GM21367 (cell line): ENCODE results near the gene HSF5.
A peak's percentile ranks its signal among the peaks of the same experiment; 100 is the strongest.

ENCODE experiments used
- ATAC-seq: cut with Tn5 transposase; IDR thresholded peaks from one replicate; pipeline ENCODE4 v1.9.1; 2021; ENCODE audit not compliant: unreplicated experiment

HSF5 gene

DNA sequence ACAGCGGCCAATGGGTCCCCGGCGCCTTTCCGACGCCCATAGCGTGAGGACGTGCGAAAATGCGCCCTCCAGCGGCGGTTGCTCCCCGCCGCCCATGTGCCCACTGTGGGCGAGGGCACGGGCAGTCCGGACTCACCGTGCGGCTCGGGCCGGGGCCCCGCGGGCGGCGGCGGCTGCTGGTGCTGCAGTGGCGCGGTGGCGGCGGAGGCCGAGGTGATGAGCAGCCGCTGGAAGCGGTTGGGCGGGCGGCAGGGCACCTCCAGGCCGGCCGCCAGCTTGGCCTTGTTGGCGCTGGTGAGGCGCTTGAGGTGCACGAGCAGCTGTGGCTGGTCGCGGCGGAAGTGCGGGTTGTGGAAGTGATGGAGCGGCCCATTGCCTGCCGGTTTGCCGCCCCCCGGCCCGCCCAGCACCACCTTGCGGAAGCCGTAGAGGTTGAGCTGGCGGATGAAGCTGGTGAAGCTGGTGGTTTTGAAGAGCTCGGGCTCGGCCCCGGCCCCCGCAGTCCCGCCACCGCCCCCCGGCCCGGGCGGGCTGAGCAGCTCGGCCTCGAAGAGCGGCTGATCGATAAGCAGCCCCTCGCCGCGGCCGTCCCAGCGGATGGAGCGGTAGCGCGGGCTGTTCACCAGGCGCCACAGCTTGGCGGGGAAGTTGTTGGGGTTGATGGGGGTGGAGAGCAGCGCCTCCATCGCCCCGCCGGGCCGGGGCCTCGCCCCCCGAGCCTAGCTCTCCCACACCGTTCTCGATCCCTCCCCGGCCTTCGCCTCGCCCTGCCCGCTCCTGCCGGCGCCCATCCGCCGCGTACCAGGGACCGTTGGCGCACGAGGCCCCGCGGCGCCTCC is at the start of gene HSF5:
HSF5 (minus strand) TSS at position 820 of the 839 bp plus-strand sequence; CDS start at position 686, 134 bp downstream.
- ATAC-seq, result no peak

GRCh38 chr17:58537266-58537665 is 49.1 kb upstream of the HSF5 start:
- no peak for ATAC-seq

GRCh38 chr17:58536542-58536941 is 48.3 kb upstream of the HSF5 start:
- no peak for ATAC-seq

- no peak for ATAC-seq
These were observed 47.2 kb upstream of the HSF5 start for GRCh38 chr17:58535431-58535830.

DNA sequence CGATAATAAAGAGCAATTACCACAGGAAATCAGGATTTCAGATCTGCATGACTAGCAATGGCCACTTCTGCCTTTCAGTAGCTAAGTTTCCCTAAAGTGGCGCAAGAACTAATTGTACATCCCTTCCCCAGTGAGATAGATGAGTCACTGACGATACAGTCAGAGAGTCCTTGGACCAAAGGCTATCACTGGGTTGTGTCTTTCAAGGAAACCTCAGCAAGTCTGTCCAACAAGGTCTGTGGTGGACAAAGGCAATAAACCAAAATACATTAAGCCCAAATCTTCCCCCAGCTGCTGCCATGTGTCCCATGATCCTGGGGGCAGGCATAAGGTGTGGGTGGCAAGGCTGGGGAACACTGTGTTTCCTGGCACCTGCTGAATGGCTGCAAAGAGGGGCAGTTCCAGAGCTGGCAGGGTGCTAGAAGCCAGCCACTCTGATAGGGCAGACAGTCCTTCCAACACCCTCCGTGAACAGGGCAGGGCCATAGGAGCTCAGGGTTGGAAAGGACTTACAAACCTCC is 46.8 kb upstream of the HSF5 start:
- no peak for ATAC-seq

- ATAC-seq, result no peak
These were observed 46.1 kb upstream of the HSF5 start for GRCh38 chr17:58534331-58534730.

- no peak for ATAC-seq
These were observed 45.5 kb upstream of the HSF5 start for GRCh38 chr17:58533616-58534188.

DNA sequence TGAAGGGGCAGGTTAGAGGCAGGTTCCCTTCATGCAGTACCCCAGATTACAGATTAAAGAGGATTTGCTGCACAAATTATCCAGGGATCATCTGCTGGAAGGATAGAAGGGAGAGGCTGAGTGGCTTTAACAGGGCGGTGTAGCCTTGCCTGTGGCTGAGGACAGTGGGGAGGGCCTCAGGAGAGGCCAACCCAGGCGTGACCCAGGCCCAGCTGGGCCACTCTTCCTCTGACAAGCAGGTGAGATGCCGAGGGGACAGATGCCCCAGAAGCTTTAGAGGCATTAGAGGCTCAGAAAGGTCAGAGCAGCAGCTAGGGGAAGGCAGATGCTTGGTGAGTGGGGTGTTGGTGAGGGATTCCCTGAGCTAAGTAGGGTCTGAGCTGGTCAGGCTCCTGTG is 44.3 kb upstream of the HSF5 start:
- ATAC-seq, result no peak

- ATAC-seq, result no peak
These were observed 43.7 kb upstream of the HSF5 start for GRCh38 chr17:58531661-58532554.

- ATAC-seq, result no peak
These were observed 42.9 kb upstream of the HSF5 start for GRCh38 chr17:58531122-58531521.

DNA sequence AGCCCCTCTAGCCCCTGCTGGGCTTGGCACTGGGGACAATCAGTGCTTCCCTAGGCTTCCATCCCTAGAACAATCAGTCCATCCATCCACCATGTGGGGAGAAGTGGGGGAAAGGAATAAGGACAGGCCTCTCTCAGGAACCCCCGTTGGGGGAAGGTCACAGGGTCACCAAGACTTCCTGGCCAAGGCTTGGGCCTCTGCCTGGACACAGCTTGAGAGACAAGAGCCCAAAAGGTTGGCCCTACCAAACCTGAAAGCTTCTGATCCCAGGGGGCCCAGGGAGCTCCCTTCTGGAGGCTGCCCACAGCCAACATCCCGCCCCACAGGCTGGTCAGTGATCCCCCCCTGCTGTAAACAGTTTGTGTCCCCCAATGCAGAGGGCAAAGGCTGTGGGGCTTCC is 42.4 kb upstream of the HSF5 start:
- no peak for ATAC-seq

DNA sequence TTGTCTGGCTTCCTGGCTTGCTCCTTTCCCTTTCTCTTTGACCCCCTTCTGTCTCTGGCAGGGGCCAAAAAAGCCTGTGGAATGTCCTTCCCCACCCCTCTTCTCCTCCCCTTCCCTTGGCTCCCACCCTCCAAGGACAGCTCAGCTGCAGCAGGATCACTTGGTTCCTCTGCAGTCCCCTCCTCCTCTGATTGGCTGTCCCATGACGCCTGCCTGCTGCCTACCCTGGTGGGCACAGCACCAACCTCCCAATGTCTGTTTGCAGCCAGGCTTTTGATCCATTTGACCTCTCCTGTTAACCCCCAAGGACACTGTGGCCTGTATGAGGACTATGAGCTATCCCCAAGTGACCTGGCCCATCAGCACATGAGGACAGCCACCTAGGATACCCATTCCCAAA is 41.1 kb upstream of the HSF5 start:
- no peak for ATAC-seq

DNA sequence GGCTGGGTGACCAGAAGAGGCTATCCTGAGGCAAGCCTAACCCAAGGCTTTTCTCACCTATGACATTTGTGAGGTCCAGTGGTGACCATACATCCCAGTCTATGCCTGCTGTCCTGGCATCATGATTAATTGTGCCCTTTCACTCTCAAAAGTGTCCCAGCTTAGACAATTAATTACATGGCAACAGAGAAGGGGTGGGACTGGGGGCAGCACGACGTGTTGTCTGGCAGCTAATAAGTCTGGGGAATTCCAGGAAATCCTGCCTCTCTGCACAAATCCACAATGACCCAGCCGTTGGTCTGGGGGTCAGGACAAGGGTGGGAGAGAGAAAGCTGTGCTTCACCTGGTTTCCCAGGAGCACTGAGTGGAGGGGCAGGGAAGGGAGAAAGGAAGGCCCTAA is 40.2 kb upstream of the HSF5 start:
- ATAC-seq, result no peak

GRCh38 chr17:58527949-58528348 is 39.7 kb upstream of the HSF5 start:
- no peak for ATAC-seq

- no peak for ATAC-seq
These were observed 39.1 kb upstream of the HSF5 start for GRCh38 chr17:58527306-58527705.

DNA sequence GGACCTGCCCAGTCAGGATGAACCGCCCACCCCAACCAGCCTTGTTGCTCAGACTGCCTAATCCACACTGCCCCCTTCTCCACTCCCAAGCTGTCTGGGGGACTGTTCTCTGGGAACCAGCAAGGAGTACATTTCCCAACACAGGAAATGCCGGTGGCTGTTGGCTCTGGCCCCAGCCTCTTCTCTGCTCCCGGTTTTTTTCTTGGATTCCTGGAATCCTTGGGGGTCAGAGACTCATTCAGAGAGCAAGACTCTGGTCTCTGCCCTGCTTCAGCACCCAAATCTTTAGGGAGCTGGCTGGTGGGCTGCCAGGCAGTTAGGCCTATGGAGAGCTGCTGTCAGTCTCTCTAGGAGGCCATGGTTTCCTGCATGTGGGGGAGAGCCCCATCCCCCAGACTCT is 37.0 kb upstream of the HSF5 start:
- ATAC-seq, result no peak

DNA sequence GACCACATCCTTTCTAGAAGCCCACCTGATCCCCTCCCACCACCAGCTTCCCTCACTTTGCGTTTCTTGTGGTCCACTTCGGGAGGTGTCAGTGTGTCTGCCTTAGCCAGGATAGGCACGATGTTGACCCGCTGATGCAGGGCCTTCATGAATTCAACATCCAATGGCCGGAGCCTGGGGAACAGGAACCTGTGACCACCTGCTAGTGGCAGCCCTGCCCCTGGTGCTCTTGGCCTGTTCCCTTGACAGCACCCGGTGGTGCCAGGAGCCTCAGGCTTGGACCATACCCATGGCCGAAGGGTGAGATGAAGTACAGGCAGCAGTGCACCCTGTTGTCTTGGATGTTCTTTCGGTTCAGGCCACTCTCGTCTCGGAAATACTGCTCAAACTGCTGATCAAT is 33.5 kb upstream of the HSF5 start:
- no peak for ATAC-seq

DNA sequence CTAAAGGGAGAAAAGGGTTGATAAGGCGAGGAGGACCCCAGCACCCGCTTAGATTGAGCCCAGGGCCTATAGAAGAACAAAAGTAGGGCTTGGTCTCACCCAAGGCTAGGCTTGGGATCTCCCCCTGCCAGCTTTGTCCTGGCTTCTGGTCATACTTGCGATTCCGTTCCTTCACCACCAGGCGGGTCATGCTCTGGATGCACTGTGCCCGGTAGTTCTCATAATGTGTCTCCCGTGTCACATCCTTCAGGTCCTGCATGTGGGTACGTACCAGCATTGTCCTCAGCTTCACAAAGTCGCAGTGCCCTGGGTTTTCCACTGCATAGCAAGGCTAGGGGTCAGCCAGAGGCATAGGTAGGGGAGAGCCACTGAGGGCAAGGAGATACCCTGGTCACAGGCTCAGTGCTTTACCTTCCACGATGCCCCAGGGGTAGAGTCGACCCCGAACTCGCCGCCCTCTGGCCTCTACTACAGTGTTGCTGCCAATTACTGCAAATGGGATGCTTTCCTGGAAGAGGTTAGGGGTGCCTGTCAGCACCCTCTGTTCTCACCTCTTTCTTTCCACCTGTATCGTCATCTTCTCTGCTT is 32.7 kb upstream of the HSF5 start:
- no peak for ATAC-seq

DNA sequence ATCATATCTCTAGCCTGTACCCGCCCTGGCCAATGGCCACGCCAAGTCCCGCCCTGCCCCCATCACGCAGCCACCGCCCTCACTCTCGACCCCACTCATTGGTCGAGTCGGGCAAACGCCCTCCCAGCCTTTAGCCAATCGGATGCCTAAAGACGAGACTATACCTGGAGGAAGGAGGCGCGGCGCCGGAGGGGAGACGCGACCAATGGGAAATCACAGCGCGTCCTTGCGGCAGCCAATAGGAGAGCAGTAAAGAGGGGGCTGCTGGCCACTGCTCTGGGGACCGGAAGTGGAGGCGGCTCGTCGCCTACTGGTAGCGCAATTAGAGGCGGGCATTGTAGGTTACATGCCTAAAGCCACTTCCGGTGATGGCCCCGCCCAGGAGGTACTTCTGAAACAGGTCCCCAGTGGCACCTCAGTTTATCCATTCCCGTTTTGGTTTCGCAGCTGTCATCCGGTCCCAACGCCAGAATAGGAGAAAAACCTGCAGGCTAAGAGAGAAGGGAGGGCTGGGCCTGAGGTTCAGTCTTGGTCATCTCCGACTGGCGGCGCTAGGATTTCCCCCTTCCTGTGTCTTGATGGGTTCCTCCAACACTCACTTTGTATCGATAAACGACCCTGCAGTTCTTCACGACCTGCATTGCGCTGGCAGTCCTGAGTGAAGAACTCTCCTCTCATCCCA is 29.9 kb upstream of the HSF5 start:
- peak; percentile 73 for ATAC-seq

- no peak for ATAC-seq
These were observed 29.2 kb upstream of the HSF5 start for GRCh38 chr17:58517378-58517927.
